Naive thymus-derived CD4-positive, alpha-beta T cell (primary cell): ENCODE results near the gene UAP1L1. TPM values are rescaled to one million over a fixed set of nuclear protein-coding genes. Genes with fewer than 3 reads are reported as not detected.
A peak's percentile ranks its signal among the peaks of the same experiment; 100 is the strongest.

Experiments used
- ATAC-seq: fragments of 150-1000 bp; cut with Tn5 transposase; 2 replicates; pipeline ENCODE4 v1.10.0; 2021; ENCODE audit warnings: mild to moderate bottlenecking, moderate library complexity
- CTCF ChIA-PET: fragments of 350-600 bp; sonication (Branson Sonifier 250); formaldehyde crosslinking; loops from one replicate; lab custom pipeline; 2021; ENCODE audit warnings: antibody characterized with exemption; lab: Charles Lee
- POLR2A ChIA-PET: fragments of 350-600 bp; sonication (Branson Sonifier 250); formaldehyde crosslinking; loops from one replicate; lab custom pipeline; 2021; ENCODE audit warnings: antibody characterized with exemption, inconsistent platforms; lab: Charles Lee
- DNase-seq, 9 donors: peaks; one replicate each; pipeline versions ENCODE4 v3.0.0 to v3.0.0-alpha.2; 2020 to 2022; ENCODE audit warnings: mixed read lengths in 1 of 9
- H3K27ac ChIP-seq: one replicate; pipeline ENCODE4 v1.7.0; 2013; ENCODE audit warnings: mild to moderate bottlenecking, low read depth, low read length, moderate library complexity
- H3K27me3 ChIP-seq, 2 donors: one replicate each; pipeline ENCODE4 v1.7.0; 2013; ENCODE audit warnings: low read length in 2 of 2, mild to moderate bottlenecking in 2 of 2, moderate library complexity in 2 of 2; ENCODE audit not compliant: control insufficient read depth in 2 of 2, insufficient read depth in 2 of 2
- H3K36me3 ChIP-seq, 3 experiments: 1 replicate in 2 of 3; 2 replicates in 1 of 3; pipeline ENCODE4 v1.7.0; 2013; ENCODE audit warnings: low read length in 3 of 3, mild to moderate bottlenecking in 3 of 3, moderate library complexity in 1 of 3; ENCODE audit not compliant: insufficient read depth in 3 of 3, control insufficient read depth in 2 of 3
- H3K4me1 ChIP-seq, 2 donors: one replicate each; pipeline ENCODE4 v1.7.0; 2013; ENCODE audit warnings: low read length in 2 of 2, mild to moderate bottlenecking in 2 of 2, moderate library complexity in 1 of 2; ENCODE audit not compliant: control insufficient read depth in 2 of 2, insufficient read depth in 2 of 2
- H3K4me3 ChIP-seq: 2 replicates; pipeline ENCODE4 v1.7.0; 2013; ENCODE audit warnings: mild to moderate bottlenecking, low read length
- H3K9me3 ChIP-seq, 3 experiments: 1 replicate in 2 of 3; 2 replicates in 1 of 3; pipeline ENCODE4 v1.7.0; 2013; ENCODE audit warnings: low read length in 3 of 3; ENCODE audit not compliant: control insufficient read depth in 2 of 3
- H3K27ac Mint-ChIP-seq, 9 donors: one replicate each; pipeline ENCODE4 v1.8.0; 2020 to 2022; ENCODE audit warnings: mixed read lengths in 9 of 9, mild to moderate bottlenecking in 8 of 9, moderate library complexity in 5 of 9, inconsistent platforms in 2 of 9
- H3K27me3 Mint-ChIP-seq, 5 donors: one replicate each; pipeline ENCODE4 v1.8.0; 2021 to 2022; ENCODE audit warnings: mixed read lengths in 5 of 5, mild to moderate bottlenecking in 1 of 5
- H3K36me3 Mint-ChIP-seq, 5 donors: one replicate each; pipeline ENCODE4 v1.8.0; 2020 to 2022; ENCODE audit warnings: mixed read lengths in 5 of 5, mild to moderate bottlenecking in 3 of 5, inconsistent platforms in 1 of 5
- H3K4me1 Mint-ChIP-seq, 7 donors: one replicate each; pipeline ENCODE4 v1.8.0; 2020 to 2022; ENCODE audit warnings: mixed read lengths in 7 of 7, mild to moderate bottlenecking in 3 of 7, inconsistent platforms in 1 of 7
- H3K4me3 Mint-ChIP-seq, 10 donors: one replicate each; pipeline ENCODE4 v1.8.0; 2020 to 2022; ENCODE audit warnings: mild to moderate bottlenecking in 10 of 10, mixed read lengths in 10 of 10, moderate library complexity in 6 of 10, inconsistent platforms in 2 of 10
- H3K9me3 Mint-ChIP-seq, 11 donors: one replicate each; pipeline ENCODE4 v1.8.0; 2020 to 2022; ENCODE audit warnings: mixed read lengths in 11 of 11, mild to moderate bottlenecking in 4 of 11, inconsistent platforms in 1 of 11, moderate library complexity in 1 of 11
- intact Hi-C, 2 donors: fragments of 100-400 bp; cut with micrococcal nuclease; formaldehyde crosslinking; loops; one replicate each; pipeline ENCODE4 v1.15.1; 2023
- polyA plus RNA-seq, 2 donors: library from polyadenylated mRNA; unstranded; fragments of 300-500 nt; fragmentation: Illumina TruSeq; gene quantifications; one replicate each; pipeline ENCODE4 v1.2.3, GENCODE V29; 2021
- total RNA-seq, 6 experiments: library from RNA in 5 of 6; stranded (reverse) in 5 of 6; gene quantifications; 1 replicate in 5 of 6; 2 replicates in 1 of 6; pipeline ENCODE4 v1.2.3 and lab custom pipeline; 2021 to 2026

Gene UAP1L1
- total and polyA plus RNA-seq, 7 experiments from 2014 or later: 0.71 to 27.6 (median 14.9) TPM

- ATAC-seq (no peak), DNase-seq (no peak)
- CTCF ChIA-PET: no interaction called here
- intact Hi-C loops: no loop called here
- Mint-ChIP-seq H3K36me3 (no peaks in the 10 kb centered on the region), H3K4me1 (peaks cover 0 to 5% (median 4%) of the 10 kb centered on the region in 7 donors), H3K27ac (no peak overlapping the region), H3K27me3 (peaks cover 9 to 53% (median 27%) of the 10 kb centered on the region in 5 donors), H3K9me3 (no peaks in the 10 kb centered on the region), H3K4me3 (no peak overlapping the region)
- Histone ChIP-seq H3K9me3 (no peaks in the 10 kb centered on the region), H3K4me3 (no peak overlapping the region), H3K27me3 (peaks cover 9 to 41% of the 10 kb centered on the region in 2 donors), H3K36me3 (no peaks in the 10 kb centered on the region), H3K4me1 (peaks cover 4 to 15% of the 10 kb centered on the region in 2 donors), H3K27ac (no peak overlapping the region)
- POLR2A ChIA-PET: no interaction called here
These were observed 26.1 kb upstream of the UAP1L1 start for GRCh38 chr9:137051145-137051724.

- Mint-ChIP-seq H3K9me3 (no peaks in the 10 kb centered on the region), H3K4me1 (peaks cover 0 to 3% (median 0%) of the 10 kb centered on the region in 7 donors), H3K36me3 (no peaks in the 10 kb centered on the region), H3K27ac (no peak overlapping the region), H3K4me3 (peak overlapping the region in 3 of 10 donors; percentile 45 to 57 (median 56)), H3K27me3 (peaks cover 9 to 49% (median 20%) of the 10 kb centered on the region in 5 donors)
- intact Hi-C loops: no loop called here
- Histone ChIP-seq H3K4me1 (peaks cover 4 to 8% of the 10 kb centered on the region in 2 donors), H3K36me3 (no peaks in the 10 kb centered on the region), H3K27ac (no peak overlapping the region), H3K27me3 (peaks cover 4 to 34% of the 10 kb centered on the region in 2 donors), H3K4me3 (no peak overlapping the region), H3K9me3 (no peaks in the 10 kb centered on the region)
- DNase-seq: no peak
- no peak for ATAC-seq
- CTCF ChIA-PET: interaction anchor here (1.1 kb wide), 1 partner anchor 16 kb away, joined by 3 read pairs; no protein-coding TSS in a partner anchor
- POLR2A ChIA-PET: interaction anchor here (0.9 kb wide), 1 partner anchor 106 kb away, joined by 3 read pairs; no protein-coding TSS in a partner anchor
These were observed 25.0 kb upstream of the UAP1L1 start for GRCh38 chr9:137052293-137052692.

- POLR2A ChIA-PET: interaction anchor here (0.9 kb wide), 1 partner anchor 107 kb away, joined by 3 read pairs; no protein-coding TSS in a partner anchor
- peaks cover 0 to 3% (median 0%) of the 10 kb centered on the region in 7 donors for H3K4me1 Mint-ChIP-seq
- intact Hi-C loops: no loop called here
- peaks cover 4 to 8% of the 10 kb centered on the region in 2 donors for H3K4me1 ChIP-seq
- no peaks in the 10 kb centered on the region for H3K36me3 ChIP-seq
- CTCF ChIA-PET: interaction anchor here (1.1 kb wide), 1 partner anchor 17 kb away, joined by 3 read pairs; no protein-coding TSS in a partner anchor
- H3K27me3 Mint-ChIP-seq: peaks cover 6 to 41% (median 14%) of the 10 kb centered on the region in 5 donors
- no peak for DNase-seq
- no peak overlapping the region for H3K27ac Mint-ChIP-seq
- H3K9me3 ChIP-seq: no peaks in the 10 kb centered on the region
- peaks cover 0 to 26% of the 10 kb centered on the region in 2 donors for H3K27me3 ChIP-seq
- H3K4me3 ChIP-seq: no peak overlapping the region
- H3K36me3 Mint-ChIP-seq: no peaks in the 10 kb centered on the region
- H3K4me3 Mint-ChIP-seq: peak overlapping the region in 2 of 10 donors; percentile 25 to 56
- peak; percentile 9 for ATAC-seq
- no peak overlapping the region for H3K27ac ChIP-seq
- H3K9me3 Mint-ChIP-seq: no peaks in the 10 kb centered on the region
These were observed 24.0 kb upstream of the UAP1L1 start for GRCh38 chr9:137052998-137053943.

- intact Hi-C loops: no loop called here
- Mint-ChIP-seq H3K27ac (no peak within 1 kb of the TSS), H3K9me3 (no peaks in the 10 kb centered on the region), H3K27me3 (peaks cover 6 to 39% (median 14%) of the 10 kb centered on the region in 5 donors), H3K36me3 (no peaks in the 10 kb centered on the region), H3K4me1 (peaks cover 0 to 3% (median 0%) of the 10 kb centered on the region in 7 donors), H3K4me3 (peak within 1 kb of the TSS in 2 of 10 donors; percentile 29 to 56)
- Histone ChIP-seq H3K4me3 (no peak within 1 kb of the TSS), H3K27ac (no peak within 1 kb of the TSS), H3K9me3 (no peaks in the 10 kb centered on the region), H3K4me1 (peaks cover 4 to 8% of the 10 kb centered on the region in 2 donors), H3K27me3 (peaks cover 0 to 22% of the 10 kb centered on the region in 2 donors), H3K36me3 (no peaks in the 10 kb centered on the region)
- peak; percentile 60 for ATAC-seq
- CTCF ChIA-PET: no interaction called here
- DNase-seq: peak in 1 of 9 donors; percentile 66
- POLR2A ChIA-PET: no interaction called here
These were observed 23.1 kb upstream of the UAP1L1 start, which contains the start of gene ENTPD2 for GRCh38 chr9:137053944-137054931. ENTPD2 (minus strand) TSS chr9:137054061; CDS start chr9:137053997, 64 bp downstream.

GRCh38 chr9:137054932-137055384 lies 22.4 kb upstream of the UAP1L1 start:
- intact Hi-C loops: no loop called here
- Histone ChIP-seq H3K4me3 (no peak overlapping the region), H3K9me3 (no peaks in the 10 kb centered on the region), H3K27me3 (peaks cover 0 to 17% of the 10 kb centered on the region in 2 donors), H3K36me3 (no peaks in the 10 kb centered on the region), H3K27ac (no peak overlapping the region), H3K4me1 (peaks cover 4 to 8% of the 10 kb centered on the region in 2 donors)
- Mint-ChIP-seq H3K4me1 (peaks cover 0 to 2% (median 0%) of the 10 kb centered on the region in 7 donors), H3K9me3 (no peaks in the 10 kb centered on the region), H3K27me3 (peaks cover 0 to 32% (median 7%) of the 10 kb centered on the region in 5 donors), H3K36me3 (no peaks in the 10 kb centered on the region), H3K27ac (no peak overlapping the region), H3K4me3 (peak overlapping the region in 2 of 10 donors; percentile 29 to 50)
- CTCF ChIA-PET: interaction anchor here (1.0 kb wide), 1 partner anchor 8 kb away, joined by 3 read pairs; no protein-coding TSS in a partner anchor
- DNase-seq (no peak), ATAC-seq (no peak)
- POLR2A ChIA-PET: interaction anchor here (0.6 kb wide), 1 partner anchor 20 kb away, joined by 3 read pairs; no protein-coding TSS in a partner anchor
